WI38 (cell line): ENCODE data around the gene KLK8.

Source experiments
- H3K4me3 ChIP-seq: 2 replicates; pipeline ENCODE4 v1.5.1; 2011; ENCODE audit warnings: low read depth, mild to moderate bottlenecking, control low read depth, low read length
- TF ChIP-seq, protein P1 (sequence below): IDR thresholded peaks from 2 replicates; pipeline ENCODE4 v1.5.1; 2012; ENCODE audit warnings: low read depth, mild to moderate bottlenecking, control low read depth, low read length

Gene KLK8

DNA sequence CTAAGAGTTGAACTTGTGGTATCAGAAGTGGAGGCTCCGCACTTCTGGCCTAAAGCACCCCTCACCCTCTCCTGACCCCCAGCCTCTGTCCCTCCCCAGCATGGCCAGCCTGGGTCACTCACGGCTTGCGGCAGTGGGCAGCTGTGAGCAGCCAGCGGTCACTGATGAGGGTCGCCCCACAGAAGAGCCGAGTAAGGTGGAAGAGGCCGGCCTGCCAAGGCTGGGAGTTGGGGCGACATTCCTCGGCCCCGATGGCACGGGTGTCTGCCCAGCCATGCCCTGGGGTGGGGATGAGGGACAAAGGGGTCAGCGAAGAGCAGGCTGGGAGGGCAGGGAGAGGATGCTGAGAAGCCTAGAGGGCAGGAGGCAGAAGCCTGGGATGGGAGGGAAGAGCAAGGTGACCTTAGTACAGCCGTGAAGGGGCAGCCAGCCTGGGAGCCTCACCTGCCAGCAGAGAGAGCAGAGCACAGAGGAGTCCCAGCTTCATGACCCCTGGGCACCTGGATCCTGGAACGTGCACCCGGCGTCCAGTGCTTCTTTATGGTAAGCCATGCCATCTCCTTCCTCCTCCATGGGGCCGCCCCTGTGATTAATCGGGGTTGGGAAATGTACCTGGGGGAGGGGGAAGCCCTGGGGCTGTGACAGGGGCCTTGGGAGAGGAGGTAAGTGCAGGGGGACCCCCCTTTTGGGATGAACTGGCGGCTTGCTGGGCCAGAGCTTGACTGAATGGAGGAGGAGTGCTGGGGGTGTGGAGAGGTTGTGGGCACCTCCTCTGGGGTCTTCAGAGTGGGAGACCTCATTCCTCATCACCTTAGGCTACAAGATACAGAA is 7.9 kb upstream of the KLK8 start:
- TF ChIP-seq, protein P1, sequence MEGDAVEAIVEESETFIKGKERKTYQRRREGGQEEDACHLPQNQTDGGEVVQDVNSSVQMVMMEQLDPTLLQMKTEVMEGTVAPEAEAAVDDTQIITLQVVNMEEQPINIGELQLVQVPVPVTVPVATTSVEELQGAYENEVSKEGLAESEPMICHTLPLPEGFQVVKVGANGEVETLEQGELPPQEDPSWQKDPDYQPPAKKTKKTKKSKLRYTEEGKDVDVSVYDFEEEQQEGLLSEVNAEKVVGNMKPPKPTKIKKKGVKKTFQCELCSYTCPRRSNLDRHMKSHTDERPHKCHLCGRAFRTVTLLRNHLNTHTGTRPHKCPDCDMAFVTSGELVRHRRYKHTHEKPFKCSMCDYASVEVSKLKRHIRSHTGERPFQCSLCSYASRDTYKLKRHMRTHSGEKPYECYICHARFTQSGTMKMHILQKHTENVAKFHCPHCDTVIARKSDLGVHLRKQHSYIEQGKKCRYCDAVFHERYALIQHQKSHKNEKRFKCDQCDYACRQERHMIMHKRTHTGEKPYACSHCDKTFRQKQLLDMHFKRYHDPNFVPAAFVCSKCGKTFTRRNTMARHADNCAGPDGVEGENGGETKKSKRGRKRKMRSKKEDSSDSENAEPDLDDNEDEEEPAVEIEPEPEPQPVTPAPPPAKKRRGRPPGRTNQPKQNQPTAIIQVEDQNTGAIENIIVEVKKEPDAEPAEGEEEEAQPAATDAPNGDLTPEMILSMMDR = no peak
- H3K4me3 ChIP-seq = no peak overlapping the region

DNA sequence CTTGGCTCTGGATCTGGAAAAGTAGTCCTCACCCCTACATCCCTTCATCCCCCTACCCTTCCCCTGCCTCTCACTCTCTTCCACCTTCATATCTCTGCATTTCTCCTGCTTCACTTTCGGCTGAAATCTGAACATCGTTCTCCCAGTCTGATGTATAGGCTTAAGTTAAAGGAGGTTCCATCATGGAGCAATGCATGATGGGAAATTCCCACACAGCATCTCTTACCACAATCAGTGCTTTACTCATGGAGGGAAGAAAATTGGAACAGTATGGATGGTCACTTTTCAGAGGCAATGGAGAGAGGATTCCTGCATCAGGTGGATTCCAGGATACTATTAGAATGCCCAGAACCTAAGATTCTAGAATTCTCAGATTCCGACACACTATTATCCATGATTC is 6.1 kb upstream of the KLK8 start:
- TF ChIP-seq, protein P1 = no peak
- no peak overlapping the region for H3K4me3 ChIP-seq

DNA sequence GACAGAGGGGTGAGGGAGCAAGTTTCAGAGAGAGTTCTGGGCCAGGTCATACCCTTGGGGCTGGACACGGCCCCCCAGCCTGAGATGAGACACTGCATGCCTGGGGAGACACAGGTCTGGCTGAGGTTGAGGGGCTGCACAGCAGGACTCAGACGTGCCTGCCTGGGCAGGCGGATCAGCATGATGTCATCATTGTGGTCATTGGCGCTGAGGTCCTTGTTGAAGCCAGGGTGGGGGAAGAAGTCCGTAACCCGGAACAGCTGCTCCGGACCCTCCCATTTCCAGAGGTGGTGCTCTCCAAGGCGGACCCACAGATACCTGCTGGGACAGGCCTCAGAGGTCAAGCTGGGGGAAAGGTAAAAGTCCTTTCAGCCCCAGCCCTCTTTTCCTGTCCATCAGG is 5.0 kb upstream of the KLK8 start:
- H3K4me3 ChIP-seq = no peak overlapping the region
- TF ChIP-seq, protein P1 = no peak

DNA sequence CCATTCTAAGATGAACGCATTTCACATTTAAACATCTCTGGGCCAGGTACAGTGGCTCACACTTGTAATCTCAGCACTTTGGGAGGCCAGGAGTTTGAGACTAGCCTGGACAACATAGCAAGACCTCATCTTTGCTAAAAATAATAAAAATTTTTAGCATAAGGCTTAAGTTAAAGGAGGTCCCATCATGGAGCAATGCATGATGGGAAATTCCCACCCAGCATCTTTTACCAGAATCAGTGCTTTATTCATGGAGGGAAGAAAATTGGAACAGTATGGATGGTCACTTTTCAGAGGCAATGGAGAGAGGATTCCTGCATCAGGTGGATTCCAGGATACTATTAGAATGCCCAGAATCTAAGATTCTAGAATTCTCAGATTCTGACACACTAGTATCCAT is 3.8 kb upstream of the KLK8 start:
- no peak overlapping the region for H3K4me3 ChIP-seq
- TF ChIP-seq, protein P1 = no peak

DNA sequence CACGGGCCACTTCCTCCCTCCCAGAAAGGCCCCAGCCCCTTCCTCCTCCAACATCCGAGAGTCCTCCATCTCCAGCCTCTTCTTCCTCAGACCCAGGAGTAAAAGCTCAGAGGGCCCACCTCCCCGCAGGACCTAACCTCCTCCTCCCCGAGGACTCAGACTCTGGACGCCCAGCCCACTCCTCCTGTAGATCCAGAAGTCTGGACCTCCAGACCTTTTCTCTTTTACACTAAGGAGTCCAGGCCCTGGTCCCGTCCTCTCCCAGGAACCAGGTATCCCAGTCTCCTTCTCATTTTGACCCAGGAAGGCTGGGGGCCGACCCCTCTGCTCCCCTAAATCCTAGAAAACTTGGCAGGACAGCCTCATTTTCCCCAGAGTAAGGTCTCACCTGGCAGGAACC is 1.9 kb upstream of the KLK8 start:
- H3K4me3 ChIP-seq = no peak overlapping the region
- TF ChIP-seq, protein P1 = no peak

DNA sequence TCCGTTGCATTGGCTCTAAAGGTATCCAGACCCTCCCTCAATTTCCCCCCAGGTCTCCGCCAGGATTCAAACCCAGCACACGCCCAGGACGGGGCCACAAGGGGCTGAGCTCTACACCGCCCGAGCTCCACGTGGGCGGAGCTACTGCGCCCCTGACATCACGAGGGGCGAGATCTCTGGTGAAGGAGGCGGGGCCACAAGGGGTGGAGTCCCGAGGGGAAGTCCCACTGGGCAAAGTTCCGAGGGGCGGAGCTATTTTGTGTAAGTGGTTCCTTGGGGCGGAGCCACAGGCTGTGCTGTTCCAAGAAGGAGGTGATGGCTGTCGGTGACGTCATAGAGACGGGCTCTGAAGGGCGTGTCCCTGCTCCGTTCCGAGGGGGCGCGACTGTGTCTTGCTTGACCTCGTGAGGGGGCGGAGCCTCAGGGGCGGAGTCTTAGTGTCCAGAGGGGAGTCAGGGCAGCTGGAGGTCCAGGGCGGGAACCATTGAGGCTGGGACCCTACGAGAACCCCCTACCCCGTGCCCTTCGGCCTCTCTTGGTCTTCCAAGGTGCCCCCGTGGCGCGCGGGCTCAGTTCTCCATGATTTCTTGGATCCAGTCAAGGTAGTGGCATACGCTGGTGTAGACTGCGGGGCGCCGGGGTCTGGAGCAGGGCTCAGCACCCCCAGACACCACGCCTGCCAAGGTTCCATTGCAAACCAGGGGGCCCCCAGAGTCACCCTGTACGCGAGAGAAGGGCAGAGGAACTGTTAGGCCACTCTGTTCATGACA is 1.3 kb upstream of the KLK8 start:
- H3K4me3 ChIP-seq = no peak overlapping the region
- TF ChIP-seq, protein P1 = no peak

DNA sequence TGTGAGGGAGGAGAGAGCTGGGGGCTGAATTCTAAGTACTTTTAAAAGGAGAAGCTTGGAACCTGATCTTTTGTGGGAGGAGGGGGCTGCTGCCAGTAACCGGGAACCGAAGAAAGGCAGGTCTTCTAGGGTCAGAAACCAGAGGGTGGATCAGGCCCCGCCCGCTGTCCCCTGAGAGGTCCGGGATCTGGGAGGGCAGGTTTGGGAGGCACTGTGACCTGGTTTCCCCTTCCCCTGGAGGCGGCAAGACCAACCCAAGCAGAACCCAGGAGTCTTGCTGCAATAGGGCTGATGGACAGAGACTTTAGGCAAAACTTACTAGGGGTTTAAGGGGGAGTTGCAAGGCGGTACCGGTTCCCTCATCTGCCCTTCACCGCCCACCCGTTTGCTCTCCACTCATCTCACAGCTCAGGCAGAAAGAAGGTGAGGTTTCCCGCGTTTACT is 707 bp upstream of the KLK8 start:
- TF ChIP-seq, protein P1 = no peak
- H3K4me3 ChIP-seq = no peak overlapping the region
